ENCODE measurements around the gene WDR3.
"Not testable (repeated sequence)": the region's sequence is repeated elsewhere in the genome, so short reads cannot be mapped to it uniquely, and the experiment has no call there.

Gene WDR3

GRCh38 chr1:117929343-117930172 lies at the start of gene WDR3, which contains the start of gene GDAP2:
Gene WDR3 (plus strand): TSS chr1:117929739. CDS start chr1:117933320, 3,581 bp downstream.
Gene GDAP2 (minus strand): TSS chr1:117929621. CDS start chr1:117920357, 9,264 bp downstream.
- DNase-seq = peak; percentile 99

- no peak for DNase-seq
These were observed 45.9 kb upstream of the WDR3 start for GRCh38 chr1:117883616-117884015.

GRCh38 chr1:117886101-117886795 lies 43.3 kb upstream of the WDR3 start:
- no peak for DNase-seq

GRCh38 chr1:117890452-117890851 lies 39.1 kb upstream of the WDR3 start:
- no peak for DNase-seq

GRCh38 chr1:117892512-117892911 lies 37.0 kb upstream of the WDR3 start:
- no peak for DNase-seq

- no peak for DNase-seq
These were observed 35.5 kb upstream of the WDR3 start for GRCh38 chr1:117894078-117894477.

GRCh38 chr1:117895482-117896114 lies 33.9 kb upstream of the WDR3 start:
- DNase-seq = peak; percentile 92

- no peak for DNase-seq
These were observed 32.0 kb upstream of the WDR3 start for GRCh38 chr1:117897551-117897950.

GRCh38 chr1:117899801-117900200 lies 29.7 kb upstream of the WDR3 start:
- DNase-seq = no peak

GRCh38 chr1:117902944-117903343 lies 26.6 kb upstream of the WDR3 start:
- DNase-seq = no peak

- no peak for DNase-seq
These were observed 25.1 kb upstream of the WDR3 start for GRCh38 chr1:117904485-117904884.

GRCh38 chr1:117905019-117905418 lies 24.5 kb upstream of the WDR3 start:
- no peak for DNase-seq

- no peak for DNase-seq
These were observed 18.5 kb upstream of the WDR3 start for GRCh38 chr1:117911051-117911450.

- no peak for DNase-seq
These were observed 10.2 kb upstream of the WDR3 start for GRCh38 chr1:117919376-117919775.

- DNase-seq = no peak
These were observed 7.5 kb upstream of the WDR3 start for GRCh38 chr1:117921991-117922390.

GRCh38 chr1:117922717-117923116 lies 6.8 kb upstream of the WDR3 start:
- DNase-seq = not testable (repeated sequence)

GRCh38 chr1:117925981-117926380 lies 3.6 kb upstream of the WDR3 start:
- DNase-seq = peak; percentile 11

- DNase-seq = peak; percentile 88
These were observed 627 bp upstream of the WDR3 start for GRCh38 chr1:117928881-117929342.

GRCh38 chr1:117930173-117930447 lies 571 bp downstream of the WDR3 start:
- no peak for DNase-seq

- peak; percentile 29 for DNase-seq
These were observed 945 bp downstream of the WDR3 start for GRCh38 chr1:117930484-117930883.

- no peak for DNase-seq
These were observed 3.0 kb downstream of the WDR3 start for GRCh38 chr1:117932576-117932975.

- no peak for DNase-seq
These were observed 4.2 kb downstream of the WDR3 start for GRCh38 chr1:117933769-117934168.

- no peak for DNase-seq
These were observed 12.8 kb downstream of the WDR3 start for GRCh38 chr1:117942293-117942692.

GRCh38 chr1:117952386-117952785 lies 22.8 kb downstream of the WDR3 start:
- DNase-seq = no peak
